Limb (tissue), 2 donors: Measurements from ENCODE around the gene SYPL1.

Experiments
- DNase-seq, 2 donors: peaks; one replicate each; pipeline ENCODE4 v3.0.0-alpha.2; 2016; ENCODE audit errors: extremely low spot score in 2 of 2

Gene SYPL1

GRCh38 chr7:106052681-106053080 is 59.4 kb downstream of the SYPL1 start:
- DNase-seq = no peak

GRCh38 chr7:106050746-106051117 is 61.4 kb downstream of the SYPL1 start:
- DNase-seq = no peak

GRCh38 chr7:106050002-106050745 is 61.9 kb downstream of the SYPL1 start:
- no peak for DNase-seq

DNA sequence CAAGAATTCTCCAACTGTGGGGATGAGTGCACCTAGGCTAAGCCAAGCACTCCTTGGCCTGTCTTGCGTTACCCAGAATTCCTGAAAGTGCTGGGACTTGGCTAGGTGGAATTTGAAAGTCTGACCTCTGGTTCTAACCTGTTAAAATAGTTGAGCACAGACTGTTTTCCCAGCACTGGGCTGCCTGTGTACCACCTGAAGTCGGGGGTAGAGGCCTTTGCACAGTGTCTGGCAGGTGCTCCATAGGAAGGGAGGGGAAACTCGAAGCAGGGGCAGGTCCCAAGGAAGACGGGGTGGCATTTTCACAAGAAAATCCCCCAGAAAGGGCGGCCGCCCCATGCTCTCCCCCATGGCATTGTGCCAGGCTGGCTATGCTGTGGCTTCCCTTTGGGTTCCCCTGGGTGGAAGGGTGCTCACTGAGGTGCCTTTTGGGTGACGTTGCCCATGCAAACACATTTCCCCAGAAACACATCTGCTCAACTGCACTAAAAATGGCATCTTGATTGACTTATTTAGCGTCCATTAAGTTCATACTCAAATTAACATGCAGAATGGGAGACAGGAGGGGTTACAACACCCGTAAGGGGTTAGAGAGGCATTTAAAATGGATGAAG is 62.9 kb downstream of the SYPL1 start:
- DNase-seq = no peak

- DNase-seq = no peak
These were observed 63.4 kb downstream of the SYPL1 start for GRCh38 chr7:106048706-106049020.

- no peak for DNase-seq
These were observed 64.0 kb downstream of the SYPL1 start for GRCh38 chr7:106047818-106048705.

- DNase-seq = no peak
These were observed 64.9 kb downstream of the SYPL1 start for GRCh38 chr7:106047184-106047583.

- no peak for DNase-seq
These were observed 66.5 kb downstream of the SYPL1 start for GRCh38 chr7:106045586-106045985.

DNA sequence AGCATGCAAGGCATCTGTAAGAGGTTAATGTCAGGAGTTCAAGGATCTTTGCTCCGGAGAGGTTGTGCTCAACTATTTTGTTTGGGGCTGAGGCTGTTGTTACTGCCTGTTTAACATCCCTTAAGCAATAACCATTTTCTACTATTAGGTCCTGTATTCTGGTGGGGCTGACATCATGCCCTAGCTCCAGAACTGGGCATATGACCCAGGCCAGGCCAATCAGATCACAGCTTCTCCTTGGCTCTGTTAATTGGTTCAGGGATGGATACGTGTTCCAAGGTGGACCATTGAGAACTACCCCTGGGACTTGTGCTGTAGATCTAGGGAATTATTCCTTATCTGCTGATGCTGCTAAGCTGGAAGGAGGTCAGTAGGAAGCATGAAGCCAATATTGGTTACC is 67.0 kb downstream of the SYPL1 start:
- DNase-seq = no peak

DNA sequence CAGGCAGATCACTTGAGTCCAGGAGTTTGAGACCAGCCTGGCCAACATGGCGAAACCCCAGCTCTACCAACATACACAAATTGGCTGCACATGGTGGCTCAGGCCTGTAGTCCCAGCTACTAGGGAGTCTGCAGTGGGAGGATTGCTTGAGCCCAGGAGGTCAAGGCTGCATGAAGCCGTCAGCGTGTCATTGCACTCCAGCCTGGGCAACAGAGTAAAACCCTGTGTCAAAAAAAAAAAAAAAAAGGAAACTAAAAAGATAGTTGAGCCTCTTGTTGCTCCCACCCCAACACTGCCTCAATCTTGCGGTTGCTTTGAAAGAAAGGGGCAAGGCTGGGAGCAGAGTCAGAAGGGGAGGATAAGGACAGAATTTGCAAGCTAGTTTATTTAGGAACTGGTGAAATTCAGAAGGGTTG is 69.9 kb downstream of the SYPL1 start:
- DNase-seq = no peak

GRCh38 chr7:106041140-106041717 is 70.9 kb downstream of the SYPL1 start:
- DNase-seq = no peak
